GM06990 (cell line): ENCODE data around the gene SEPTIN2.
"Not testable (repeated sequence)": the region's sequence is repeated elsewhere in the genome, so short reads cannot be mapped to it uniquely, and the experiment has no call there.

Experiments
- DNase-seq: peaks from one replicate; pipeline ENCODE4 v3.0.0-alpha.2; 2011; ENCODE audit not compliant: insufficient read length; ENCODE audit errors: extremely low read depth
- H3K27me3 ChIP-seq: replicated peaks from 2 replicates; pipeline ENCODE4 v1.6.0; 2011; ENCODE audit warnings: low read length; ENCODE audit not compliant: control insufficient read depth, insufficient read depth
- H3K36me3 ChIP-seq: 2 replicates; pipeline ENCODE4 v1.5.1; 2011; ENCODE audit warnings: low read length; ENCODE audit not compliant: control insufficient read depth, insufficient read depth
- H3K4me3 ChIP-seq: replicated peaks from 2 replicates; pipeline ENCODE4 v1.5.1; 2011; ENCODE audit warnings: low read depth, mild to moderate bottlenecking, control low read depth, low read length
- TF ChIP-seq, protein P1 (sequence below): IDR thresholded peaks from 2 replicates; pipeline ENCODE4 v1.5.1; 2011; ENCODE audit warnings: low read length, control low read depth, mild to moderate bottlenecking, inconsistent platforms; ENCODE audit not compliant: insufficient read depth, poor library complexity, severe bottlenecking

SEPTIN2 gene

DNA sequence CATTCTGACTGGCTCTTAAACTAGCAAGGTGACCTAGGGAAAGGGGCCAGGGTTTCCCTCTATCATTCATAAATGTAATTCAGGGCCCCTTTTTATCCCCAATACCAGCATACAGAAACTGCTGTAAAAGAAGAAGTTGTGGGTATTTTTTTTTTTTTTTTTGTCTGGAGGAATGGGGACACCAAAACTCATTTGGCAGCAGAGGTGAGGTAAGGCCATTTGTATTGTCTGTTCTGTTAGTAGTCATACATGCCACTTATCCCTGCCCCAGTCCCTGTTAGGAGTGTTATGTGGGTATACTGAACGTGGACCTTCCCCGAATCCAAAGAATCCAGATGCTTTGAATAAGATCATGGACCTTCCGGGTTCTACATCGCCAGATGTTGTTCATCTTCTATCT, 1.7 kb downstream of the SEPTIN2 start:
- Histone ChIP-seq H3K27me3 (no peaks in the 10 kb centered on the region), H3K36me3 (no peaks in the 10 kb centered on the region; the same call in 1 of the 2 replicates), H3K4me3 (peak overlapping the region; percentile 97)
- DNase-seq: no peak
- TF ChIP-seq, protein P1, sequence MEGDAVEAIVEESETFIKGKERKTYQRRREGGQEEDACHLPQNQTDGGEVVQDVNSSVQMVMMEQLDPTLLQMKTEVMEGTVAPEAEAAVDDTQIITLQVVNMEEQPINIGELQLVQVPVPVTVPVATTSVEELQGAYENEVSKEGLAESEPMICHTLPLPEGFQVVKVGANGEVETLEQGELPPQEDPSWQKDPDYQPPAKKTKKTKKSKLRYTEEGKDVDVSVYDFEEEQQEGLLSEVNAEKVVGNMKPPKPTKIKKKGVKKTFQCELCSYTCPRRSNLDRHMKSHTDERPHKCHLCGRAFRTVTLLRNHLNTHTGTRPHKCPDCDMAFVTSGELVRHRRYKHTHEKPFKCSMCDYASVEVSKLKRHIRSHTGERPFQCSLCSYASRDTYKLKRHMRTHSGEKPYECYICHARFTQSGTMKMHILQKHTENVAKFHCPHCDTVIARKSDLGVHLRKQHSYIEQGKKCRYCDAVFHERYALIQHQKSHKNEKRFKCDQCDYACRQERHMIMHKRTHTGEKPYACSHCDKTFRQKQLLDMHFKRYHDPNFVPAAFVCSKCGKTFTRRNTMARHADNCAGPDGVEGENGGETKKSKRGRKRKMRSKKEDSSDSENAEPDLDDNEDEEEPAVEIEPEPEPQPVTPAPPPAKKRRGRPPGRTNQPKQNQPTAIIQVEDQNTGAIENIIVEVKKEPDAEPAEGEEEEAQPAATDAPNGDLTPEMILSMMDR: no peak

- H3K4me3 ChIP-seq, H3K36me3 ChIP-seq, H3K27me3 ChIP-seq, DNase-seq: not testable (repeated sequence)
These were observed 3.1 kb downstream of the SEPTIN2 start for GRCh38 chr2:241318830-241319229.

DNA sequence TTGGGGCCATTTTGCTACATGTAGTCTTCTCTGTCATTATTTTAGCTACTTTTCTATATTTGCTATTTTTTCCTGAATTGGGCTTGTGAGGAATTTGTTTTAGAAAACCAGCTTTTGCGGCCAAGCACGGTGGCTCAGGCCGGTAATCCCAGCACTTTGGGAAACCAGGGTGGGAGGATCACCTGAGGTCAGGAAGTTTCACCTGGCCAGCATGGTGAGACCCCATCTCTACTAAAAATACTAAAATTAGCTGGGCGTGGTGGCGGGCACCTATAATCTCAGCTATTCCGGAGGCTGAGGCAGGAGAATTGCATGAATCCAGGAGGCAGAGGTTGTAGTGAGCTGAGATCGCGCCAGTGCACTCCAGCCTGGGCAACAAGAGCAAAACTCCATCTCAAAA, 4.7 kb downstream of the SEPTIN2 start:
- TF ChIP-seq, protein P1: no peak
- H3K36me3 ChIP-seq: no peaks in the 10 kb centered on the region; the same call in 1 of the 2 replicates
- no peaks in the 10 kb centered on the region for H3K27me3 ChIP-seq
- DNase-seq: no peak
- H3K4me3 ChIP-seq: no peak overlapping the region

DNA sequence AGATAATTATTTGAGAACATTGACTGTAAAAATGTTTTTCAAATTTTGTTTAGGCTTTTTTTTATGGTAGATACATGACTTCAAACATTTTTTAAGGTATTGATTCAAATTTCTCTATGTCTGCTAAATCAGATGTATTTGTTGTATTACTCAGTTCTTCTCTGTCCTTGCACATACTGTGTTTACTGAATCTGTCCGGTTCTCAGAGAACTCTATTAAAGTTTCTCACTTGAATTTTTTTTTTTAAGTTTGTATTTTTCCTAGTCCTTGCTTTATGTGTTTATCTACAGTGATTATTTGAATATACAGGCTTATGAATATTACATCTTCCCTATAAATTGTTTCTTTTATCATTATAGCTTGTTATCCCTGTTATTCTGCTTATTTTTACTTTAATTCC, 5.3 kb downstream of the SEPTIN2 start:
- TF ChIP-seq, protein P1: no peak
- no peaks in the 10 kb centered on the region; the same call in none of the 2 replicates for H3K36me3 ChIP-seq
- no peak overlapping the region for H3K4me3 ChIP-seq
- DNase-seq: no peak
- no peaks in the 10 kb centered on the region for H3K27me3 ChIP-seq

GRCh38 chr2:241321886-241322285, 6.2 kb downstream of the SEPTIN2 start:
- no peak for DNase-seq
- Histone ChIP-seq H3K4me3 (no peak overlapping the region), H3K36me3 (peaks cover 4% of the 10 kb centered on the region), H3K27me3 (no peaks in the 10 kb centered on the region)
- TF ChIP-seq, protein P1: no peak

- Histone ChIP-seq H3K27me3 (no peaks in the 10 kb centered on the region), H3K36me3 (peaks cover 7% of the 10 kb centered on the region), H3K4me3 (no peak overlapping the region)
- TF ChIP-seq, protein P1: no peak
- no peak for DNase-seq
These were observed 8.1 kb downstream of the SEPTIN2 start for GRCh38 chr2:241323778-241324177.
